Heart left ventricle (tissue), 13 donors: ENCODE measurements around the gene EVC2.

Experiments
- CTCF ChIP-seq, 12 donors: fragments of 200-600 bp; sonication (generic) in 4 of 12; IDR thresholded peaks; one replicate each; pipeline versions ENCODE4 v1.5.0 to v1.8.0; 2018 to 2022; ENCODE audit warnings: antibody characterized with exemption in 12 of 12, mild to moderate bottlenecking in 5 of 12
- POLR2A ChIP-seq, 2 donors: fragments of 450-650 bp; IDR thresholded peaks; one replicate each; pipeline ENCODE4 v1.6.1; 2017; ENCODE audit warnings: antibody characterized with exemption in 2 of 2, mild to moderate bottlenecking in 2 of 2, moderate library complexity in 2 of 2
- donor health status: ischemic (EF 13 %, LVEDD 7.1; RV severe dilation, severe dysfunction).
- donor health status: DM: no; HTN: yes; CAD: no.
- donor health status: DM: no; HTN: no; CAD: no.
- donor health status: ischemic (EF 25% LVEDD 6.9; RV normal size, moderate dysfunction).
- donor health status: ischemic (EF 25% LVEDD 5.7; RV mildly dilated, moderate dysfunction).
- donor health status: ischemic (EF 35%, LVEDD 5.7; RV mildly dilated, moderate dysfunction).
- donor health status: nonischemic (EF 11% LVEDD 7.7; RV severe dilation, severe dysfunction).
- donor health status: DM: yes; HTN: yes; CAD: no.
- donor health status: PGD.
- donor health status: ischemic (EF 29% LVEDD 5.4; RV normal size, mild dysfunction).
- donor health status: nonischemic (EF 23%, LVEDD 6.1; RV moderate dilation, normal function).

- no peak for TF ChIP-seq POLR2A (IDR thresholded peaks at IDR 0.05)
- TF ChIP-seq CTCF (IDR thresholded peaks at IDR 0.05): no peak
These were observed 43.6 kb downstream of the EVC2 start for GRCh38 chr4:5664778-5665177.
